HG03520 (cell line): ENCODE measurements around the gene PIP4K2C.

Source experiments
- ATAC-seq: cut with Tn5 transposase; IDR thresholded peaks from one replicate; pipeline ENCODE4 v1.9.1; 2021; ENCODE audit warnings: mild to moderate bottlenecking, moderate library complexity; ENCODE audit not compliant: unreplicated experiment

Gene PIP4K2C

GRCh38 chr12:57620936-57621496 lies 30.0 kb downstream of the PIP4K2C start:
- ATAC-seq: no peak

GRCh38 chr12:57621497-57622292 lies 30.7 kb downstream of the PIP4K2C start:
- ATAC-seq: peak; percentile 50

- no peak for ATAC-seq
Measured at GRCh38 chr12:57622293-57623245, 31.6 kb downstream of the PIP4K2C start.

GRCh38 chr12:57623385-57623784 lies 32.4 kb downstream of the PIP4K2C start:
- ATAC-seq: no peak

GRCh38 chr12:57623811-57624390 lies 32.9 kb downstream of the PIP4K2C start:
- ATAC-seq: no peak

- no peak for ATAC-seq
Measured at GRCh38 chr12:57624441-57625220, 33.6 kb downstream of the PIP4K2C start.

GRCh38 chr12:57625261-57626032 lies 34.5 kb downstream of the PIP4K2C start:
- ATAC-seq: no peak

- ATAC-seq: no peak
Measured at GRCh38 chr12:57626111-57626920, 35.3 kb downstream of the PIP4K2C start.

GRCh38 chr12:57626921-57627445 lies 36.0 kb downstream of the PIP4K2C start:
- no peak for ATAC-seq

- no peak for ATAC-seq
Measured at GRCh38 chr12:57627501-57628279, 36.7 kb downstream of the PIP4K2C start.

- no peak for ATAC-seq
Measured at GRCh38 chr12:57628280-57629191, 37.5 kb downstream of the PIP4K2C start.

- ATAC-seq: no peak
Measured at GRCh38 chr12:57629897-57630471, 39.0 kb downstream of the PIP4K2C start.

GRCh38 chr12:57630891-57631433 lies 40.0 kb downstream of the PIP4K2C start:
- ATAC-seq: no peak

- ATAC-seq: no peak
Measured at GRCh38 chr12:57631566-57632072, 40.6 kb downstream of the PIP4K2C start.

- no peak for ATAC-seq
Measured at GRCh38 chr12:57632073-57632957, 41.3 kb downstream of the PIP4K2C start.
